PC-9 (cell line): ENCODE measurements around the gene ZDHHC14.

Source experiments
- CTCF ChIP-seq: fragments of 200-600 bp; sonication (generic); conservative IDR thresholded peaks from 2 replicates; pipeline ENCODE4 v1.6.1; 2017; ENCODE audit warnings: mixed run types, antibody characterized with exemption, mild to moderate bottlenecking, moderate library complexity
- EZH2 ChIP-seq: fragments of 200-600 bp; sonication (generic); IDR thresholded peaks from 2 replicates; pipeline ENCODE4 v1.8.0; 2017; ENCODE audit warnings: antibody characterized with exemption, low read depth

DNA sequence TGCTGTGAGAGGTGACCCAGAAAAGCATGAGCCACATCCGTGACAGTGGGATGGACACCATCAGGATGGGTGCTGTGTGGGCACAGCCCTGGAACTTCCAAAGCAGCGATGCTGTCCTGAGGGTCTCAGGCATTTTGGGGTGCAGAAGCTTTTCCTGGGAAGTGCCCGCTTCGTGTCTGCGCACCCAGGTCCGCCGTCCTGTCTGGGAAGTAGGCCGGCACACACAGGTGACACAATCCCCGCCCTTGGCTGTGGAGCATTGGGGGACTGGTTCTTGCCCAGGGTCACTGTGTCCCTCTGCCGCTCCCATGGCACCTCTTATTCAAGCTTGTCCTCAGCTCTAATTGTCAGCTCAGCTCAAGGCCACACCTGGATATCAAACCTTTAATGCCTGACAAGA is 112.6 kb downstream of the ZDHHC14 start:
- TF ChIP-seq CTCF (no peak), EZH2 (no peak)
